Measurements from ENCODE around the gene PLAAT4. TPM values are rescaled to one million over a fixed set of nuclear protein-coding genes. Genes with fewer than 3 reads are reported as not detected.

Gene PLAAT4
- 56.7 TPM for total RNA-seq

- DNase-seq (ENCODE audit: low spot score), result no peak
Measured at GRCh38 chr11:63536669-63537292, at the start of gene PLAAT4. Gene PLAAT4 (plus strand): TSS chr11:63536808. CDS start chr11:63536869, 61 bp downstream.

DNA sequence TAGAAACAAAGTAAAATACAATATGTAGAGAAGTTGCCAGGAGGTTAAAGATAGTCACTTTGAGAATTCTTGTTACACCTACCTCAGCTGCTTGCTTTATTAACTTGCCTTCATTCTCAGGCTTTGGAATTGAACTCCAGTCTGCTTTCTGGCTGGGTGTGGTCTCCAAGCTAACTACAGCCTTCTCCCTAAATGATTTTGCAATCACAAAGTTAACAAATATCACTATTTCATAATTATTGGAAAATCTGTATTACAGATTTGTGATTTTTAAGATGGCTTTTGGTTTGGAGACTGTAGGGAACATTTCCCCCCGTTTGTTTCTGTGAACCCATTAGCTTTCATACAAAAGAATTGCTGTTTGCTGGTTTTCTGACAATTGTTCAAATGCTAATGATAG is 47.8 kb upstream of the PLAAT4 start:
- no peak for DNase-seq (ENCODE audit: low spot score)

GRCh38 chr11:63489879-63490278 is 46.7 kb upstream of the PLAAT4 start:
- DNase-seq (ENCODE audit: low spot score), result no peak

DNA sequence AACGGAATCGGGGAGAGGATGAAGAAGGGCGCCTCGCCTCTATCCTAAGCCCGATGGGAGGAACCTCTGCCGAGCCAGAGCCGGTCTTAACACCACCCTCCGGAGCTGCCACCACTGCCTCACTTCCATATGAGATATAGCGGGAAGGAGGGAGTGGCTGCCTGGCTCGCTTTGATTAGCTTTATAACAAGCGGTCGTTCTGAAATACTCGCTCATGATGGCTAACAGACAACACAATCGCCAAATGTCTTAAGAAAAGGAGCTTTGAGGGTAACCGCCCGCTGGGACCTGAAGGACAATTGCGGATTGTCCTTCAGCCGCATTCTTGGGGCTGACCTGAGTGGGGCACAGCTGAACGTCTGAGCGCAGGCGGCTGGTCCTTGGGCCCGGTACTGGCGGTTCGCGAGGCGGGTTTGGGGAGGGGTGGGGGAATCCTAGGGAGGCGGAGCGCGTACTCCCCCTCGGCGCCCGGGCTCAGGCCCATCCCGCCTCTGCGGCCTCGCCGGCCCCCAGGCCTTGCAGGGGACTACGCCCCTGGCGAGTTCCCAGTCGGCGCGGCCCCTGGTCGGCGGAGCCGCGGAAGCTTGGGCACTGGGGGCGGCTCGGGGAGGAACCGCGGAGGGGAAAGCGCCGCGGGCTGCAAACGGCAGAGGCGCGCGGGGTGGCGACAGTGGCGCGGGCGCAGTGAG is 45.9 kb upstream of the PLAAT4 start, which contains the start of gene PLAAT5:
Gene PLAAT5, minus strand, starts transcription at position 617 of the 689 bp plus-strand sequence. Its CDS starts 133 bp downstream, at position 484.
- DNase-seq (ENCODE audit: low spot score), result peak; percentile 59

DNA sequence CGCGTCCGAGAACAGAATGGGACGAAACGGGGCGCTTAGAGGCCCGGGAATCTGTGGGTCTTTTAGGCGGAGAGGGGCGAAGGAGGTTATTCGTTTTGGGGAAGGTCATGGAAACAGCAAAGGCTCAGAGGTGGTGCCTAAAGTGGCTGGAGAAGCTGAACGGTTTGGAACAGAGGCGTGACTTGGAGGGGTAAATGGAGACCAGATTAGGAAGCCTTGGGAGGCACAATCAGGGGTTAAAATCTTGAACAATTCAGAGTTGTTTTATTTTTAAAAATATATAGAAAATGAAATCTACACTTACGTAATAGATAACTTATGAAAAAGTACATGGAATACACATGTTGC is 45.4 kb upstream of the PLAAT4 start:
- no peak for DNase-seq (ENCODE audit: low spot score)

DNA sequence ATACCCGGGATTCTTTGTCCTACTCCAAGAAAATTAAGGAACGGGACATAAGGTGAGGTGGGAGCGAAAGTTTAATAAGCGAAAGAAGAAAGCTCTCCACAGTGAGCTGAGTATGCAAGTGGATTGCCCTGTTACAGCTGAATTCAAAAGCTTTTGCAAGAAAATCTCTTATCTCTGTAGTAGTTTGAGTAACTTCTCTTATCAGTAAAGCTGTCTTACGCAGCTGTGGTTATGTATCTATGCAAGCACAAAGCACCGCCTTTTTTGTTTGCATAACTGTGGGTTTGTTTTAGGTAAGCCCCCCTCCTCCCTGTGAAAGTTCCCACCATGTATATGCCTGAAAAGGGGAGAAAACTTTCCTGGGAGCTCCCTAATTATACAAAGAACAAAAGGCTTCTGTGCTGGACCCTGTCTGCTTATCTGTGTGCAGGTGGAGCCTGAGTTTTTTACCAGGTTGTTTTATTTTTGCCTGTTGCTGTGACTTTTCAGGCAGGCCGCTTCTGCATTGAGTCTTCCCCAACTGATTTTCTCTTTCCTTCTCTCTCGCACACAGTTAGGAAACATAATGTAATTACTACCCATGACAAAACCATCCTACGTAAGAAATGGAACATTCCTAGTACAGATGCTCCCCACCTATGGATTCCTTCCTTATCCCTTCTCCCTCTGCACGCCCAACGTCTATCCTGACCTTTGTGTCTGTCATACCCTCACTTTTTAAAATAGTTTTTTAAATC is 44.8 kb upstream of the PLAAT4 start:
- DNase-seq (ENCODE audit: low spot score), result no peak

GRCh38 chr11:63492441-63492840 is 44.2 kb upstream of the PLAAT4 start:
- DNase-seq (ENCODE audit: low spot score), result no peak

DNA sequence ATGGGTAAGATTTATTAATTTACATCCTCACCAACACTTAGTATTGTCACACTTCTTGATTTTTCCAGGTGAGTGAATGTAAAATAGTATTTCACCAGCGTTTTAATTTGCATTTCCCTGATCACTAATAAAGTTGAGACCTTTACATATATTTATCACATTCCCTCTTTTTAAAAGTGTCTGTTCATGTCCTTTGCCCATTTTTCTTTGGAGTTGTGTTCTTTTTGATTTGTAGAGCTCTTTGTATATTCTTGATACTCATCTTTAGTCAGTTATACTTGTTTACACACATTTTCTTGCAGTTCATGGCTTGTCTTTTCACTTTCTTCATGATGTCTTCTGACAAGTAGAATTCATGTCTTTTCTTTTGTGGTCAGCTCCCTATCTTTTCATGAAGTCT is 43.5 kb upstream of the PLAAT4 start:
- no peak for DNase-seq (ENCODE audit: low spot score)

- no peak for DNase-seq (ENCODE audit: low spot score)
Measured at GRCh38 chr11:63494975-63495374, 41.6 kb upstream of the PLAAT4 start.

GRCh38 chr11:63499874-63500273 is 36.7 kb upstream of the PLAAT4 start:
- DNase-seq (ENCODE audit: low spot score), result no peak

DNA sequence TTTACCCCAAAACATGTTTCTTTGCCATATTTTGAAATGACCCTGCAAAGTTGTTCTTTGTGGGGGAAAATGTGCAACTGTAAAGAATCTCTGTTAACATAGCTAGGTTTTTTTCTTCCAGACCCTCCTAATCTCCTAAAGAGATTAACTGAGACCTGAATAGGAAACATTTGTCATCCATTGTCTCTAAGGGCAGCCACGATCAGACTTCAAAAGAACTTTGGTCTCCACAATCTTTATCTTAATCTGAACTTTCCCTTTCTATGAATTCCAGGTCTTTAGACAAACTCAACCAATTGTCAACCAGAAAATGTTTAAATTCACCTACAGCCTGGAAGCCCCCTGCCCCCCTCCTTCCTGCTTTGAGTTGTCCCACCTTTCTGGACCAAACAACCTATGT is 35.4 kb upstream of the PLAAT4 start:
- no peak for DNase-seq (ENCODE audit: low spot score)

DNA sequence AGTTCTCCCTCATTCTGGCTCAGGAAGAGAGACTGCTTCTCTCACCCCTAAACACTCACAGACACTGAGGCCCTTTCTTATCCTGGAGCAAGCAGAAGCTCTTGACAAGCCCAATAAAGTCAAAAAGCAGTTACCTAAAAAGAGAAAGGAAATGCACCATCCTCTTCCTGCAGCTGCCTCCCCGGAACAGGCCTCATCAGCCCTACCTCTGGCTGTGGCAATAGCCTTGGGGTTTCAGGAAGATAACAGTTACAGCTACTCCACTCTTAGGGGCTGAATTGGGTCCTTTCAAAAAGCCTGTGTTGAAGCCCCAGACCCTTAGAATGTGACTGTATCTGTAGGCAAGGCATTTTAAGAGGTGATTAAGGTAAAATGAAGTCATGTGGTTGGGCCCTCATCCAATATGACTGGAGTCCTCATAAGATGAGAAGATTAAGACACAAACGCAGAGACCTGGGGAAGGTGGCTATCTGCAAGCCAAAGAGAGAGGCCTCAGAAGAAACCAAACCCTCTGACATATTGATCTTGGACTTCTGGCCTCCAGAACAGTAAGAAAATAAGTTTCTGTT is 34.3 kb upstream of the PLAAT4 start:
- no peak for DNase-seq (ENCODE audit: low spot score)

DNA sequence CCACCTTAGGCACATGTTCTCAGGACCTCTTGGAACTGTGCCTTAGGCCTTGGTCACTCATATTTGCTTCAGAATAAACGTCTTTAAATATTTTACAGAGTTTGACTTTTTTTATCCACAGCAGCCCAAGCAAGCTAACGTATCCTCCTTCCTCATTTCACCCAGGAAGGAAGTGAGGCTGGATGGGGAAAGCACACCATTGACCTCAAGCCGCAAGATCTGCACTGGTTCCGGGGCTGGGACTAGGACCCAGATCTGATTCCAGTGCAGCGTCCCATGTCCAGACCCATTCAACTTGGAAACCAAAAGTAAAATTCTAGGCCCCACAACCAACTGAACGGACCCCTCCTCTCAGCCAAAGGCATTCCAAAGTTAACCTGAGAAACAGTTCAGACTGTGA is 33.1 kb upstream of the PLAAT4 start:
- DNase-seq (ENCODE audit: low spot score), result no peak

- DNase-seq (ENCODE audit: low spot score), result no peak
Measured at GRCh38 chr11:63504054-63504453, 32.6 kb upstream of the PLAAT4 start.

- no peak for DNase-seq (ENCODE audit: low spot score)
Measured at GRCh38 chr11:63504933-63505586, 31.5 kb upstream of the PLAAT4 start.

- no peak for DNase-seq (ENCODE audit: low spot score)
Measured at GRCh38 chr11:63505857-63506528, 30.6 kb upstream of the PLAAT4 start, which contains the start of gene LGALS12. Gene LGALS12 (plus strand): TSS chr11:63506084. CDS start chr11:63506459, 375 bp downstream.

DNA sequence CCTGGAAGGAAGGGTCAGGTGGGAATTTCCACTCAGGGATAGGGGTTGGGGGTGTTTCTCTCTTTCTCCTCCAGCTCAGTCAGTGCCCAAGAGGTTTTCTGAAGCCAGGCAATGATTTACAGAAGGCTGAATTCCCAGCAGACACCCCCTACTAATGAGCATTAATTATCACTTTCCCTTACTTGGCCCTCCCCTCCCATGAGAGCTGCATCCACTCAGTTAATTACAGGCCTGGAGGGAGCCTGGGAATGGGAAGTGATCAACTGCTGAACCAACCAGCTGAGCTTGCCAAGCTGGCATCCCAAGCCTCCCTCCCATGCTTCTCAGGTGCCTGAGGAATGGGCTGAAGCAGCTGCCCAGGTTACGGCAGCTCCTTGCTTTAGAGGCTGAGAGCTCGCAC is 29.7 kb upstream of the PLAAT4 start:
- DNase-seq (ENCODE audit: low spot score), result no peak

GRCh38 chr11:63507511-63507910 is 29.1 kb upstream of the PLAAT4 start:
- DNase-seq (ENCODE audit: low spot score), result no peak

GRCh38 chr11:63508009-63508408 is 28.6 kb upstream of the PLAAT4 start:
- DNase-seq (ENCODE audit: low spot score), result no peak

DNA sequence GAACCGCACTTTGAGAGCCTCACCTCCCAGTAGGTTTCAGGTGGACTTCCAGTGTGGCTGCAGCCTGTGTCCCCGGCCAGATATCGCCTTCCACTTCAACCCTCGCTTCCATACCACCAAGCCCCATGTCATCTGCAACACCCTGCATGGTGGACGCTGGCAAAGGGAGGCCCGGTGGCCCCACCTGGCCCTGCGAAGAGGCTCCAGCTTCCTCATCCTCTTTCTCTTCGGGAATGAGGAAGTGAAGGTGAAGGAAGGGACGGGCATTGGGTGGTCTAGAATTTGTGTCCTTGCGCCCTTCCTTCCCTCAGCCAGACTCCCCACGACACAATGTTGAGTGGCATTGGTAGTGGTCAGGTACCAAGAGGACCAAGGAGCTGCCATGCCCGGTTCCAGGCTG is 27.9 kb upstream of the PLAAT4 start:
- no peak for DNase-seq (ENCODE audit: low spot score)

GRCh38 chr11:63510360-63511047 is 26.1 kb upstream of the PLAAT4 start:
- no peak for DNase-seq (ENCODE audit: low spot score)
